GM23338 (cell line): ENCODE results near the gene DEDD2.
A peak's percentile ranks its signal among the peaks of the same experiment; 100 is the strongest.

Experiments
- CREB1 ChIP-seq: fragments of 250-450 bp; sonication (Bioruptor Pico); IDR thresholded peaks from 2 replicates; pipeline ENCODE4 v1.5.0; 2020; ENCODE audit warnings: low read depth, mild to moderate bottlenecking, moderate library complexity
- CTCF ChIP-seq, 2 experiments: fragments of 200-600 bp in 1 of 2; sonication (generic) in 1 of 2; conservative IDR thresholded peaks; 2 replicates each; pipeline versions ENCODE4 v1.5.1 to v1.6.1; 2016 to 2017; ENCODE audit warnings: antibody characterized with exemption in 2 of 2, low read depth in 2 of 2, mild to moderate bottlenecking in 2 of 2, moderate library complexity in 1 of 2

GRCh38 chr19:42176990-42177685 is 40.3 kb downstream of the DEDD2 start:
- TF ChIP-seq CTCF (conservative IDR thresholded peaks at IDR 0.05; ENCODE audit: low read depth in 2 of 2) = peak in 1 of 2 experiments; percentile 53; a peak in 2 of 4 replicates
- peak; percentile 75 for TF ChIP-seq CREB1 (CRISPR knock-in tag)
